MM.1S (cell line): ENCODE data around the gene FBXO24.

Source experiments
- DNase-seq: peaks from one replicate; pipeline ENCODE4 v3.0.0-alpha.2; 2015
- H2AFZ ChIP-seq: fragments of 300-600 bp; sonication (generic); 2 replicates; pipeline ENCODE4 v1.6.0; 2016; ENCODE audit warnings: antibody characterized with exemption, low read length
- H3F3A ChIP-seq: fragments of 300-600 bp; sonication (generic); 2 replicates; pipeline ENCODE4 v1.6.1; 2016; ENCODE audit warnings: mild to moderate bottlenecking, antibody characterized with exemption, low read length, moderate library complexity, mixed read lengths; ENCODE audit not compliant: insufficient read depth
- H3K27ac ChIP-seq: fragments of 300-600 bp; sonication (generic); 2 replicates; pipeline ENCODE4 v1.5.1; 2016; ENCODE audit warnings: mild to moderate bottlenecking, low read length
- H3K27me3 ChIP-seq: fragments of 300-600 bp; sonication (generic); replicated peaks from 2 replicates; pipeline ENCODE4 v1.6.0; 2016; ENCODE audit warnings: low read length; ENCODE audit not compliant: insufficient read depth
- H3K36me3 ChIP-seq: fragments of 300-600 bp; sonication (generic); replicated peaks from 2 replicates; pipeline ENCODE4 v1.6.1; 2016; ENCODE audit warnings: mild to moderate bottlenecking, low read length, mixed read lengths; ENCODE audit not compliant: insufficient read depth
- H3K4me1 ChIP-seq: fragments of 300-600 bp; sonication (generic); 2 replicates; pipeline ENCODE4 v1.6.1; 2016; ENCODE audit warnings: low read length, mixed read lengths
- H3K4me2 ChIP-seq: fragments of 300-600 bp; sonication (generic); 2 replicates; pipeline ENCODE4 v1.6.0; 2016; ENCODE audit warnings: low read depth, low read length
- H3K4me3 ChIP-seq: fragments of 300-600 bp; sonication (generic); 2 replicates; pipeline ENCODE4 v1.5.1; 2016; ENCODE audit warnings: low read length, mixed read lengths
- H3K79me2 ChIP-seq: fragments of 300-600 bp; sonication (generic); 2 replicates; pipeline ENCODE4 v1.6.1; 2016; ENCODE audit warnings: mixed run types, low read length, mixed read lengths
- H3K9ac ChIP-seq: fragments of 300-600 bp; sonication (generic); 2 replicates; pipeline ENCODE4 v1.6.1; 2016; ENCODE audit warnings: low read length, mixed read lengths
- H3K9me2 ChIP-seq: fragments of 300-600 bp; sonication (generic); replicated peaks from 2 replicates; pipeline ENCODE4 v1.6.1; 2016; ENCODE audit warnings: mild to moderate bottlenecking, low read length, mixed read lengths; ENCODE audit not compliant: insufficient read depth
- H3K9me3 ChIP-seq: fragments of 300-600 bp; sonication (generic); replicated peaks from 2 replicates; pipeline ENCODE4 v1.6.1; 2016; ENCODE audit warnings: mild to moderate bottlenecking, low read length, mixed read lengths; ENCODE audit not compliant: insufficient read depth
- H4K20me1 ChIP-seq: fragments of 300-600 bp; sonication (generic); 2 replicates; pipeline ENCODE4 v1.6.1; 2016; ENCODE audit warnings: mild to moderate bottlenecking, low read length, moderate library complexity, mixed read lengths; ENCODE audit not compliant: insufficient read depth
- CTCF ChIP-seq: fragments of 300-600 bp; sonication (generic); IDR thresholded peaks from 2 replicates; pipeline ENCODE4 v1.5.1; 2016; ENCODE audit warnings: antibody characterized with exemption, low read length, mixed read lengths
- EZH2 ChIP-seq: fragments of 300-600 bp; sonication (generic); optimal IDR thresholded peaks from 2 replicates; pipeline ENCODE3; 2017; ENCODE audit warnings: low read depth, mild to moderate bottlenecking, antibody characterized with exemption, low read length, mixed read lengths
- EZH2phosphoT487 ChIP-seq: fragments of 300-600 bp; sonication (generic); IDR thresholded peaks from 2 replicates; pipeline ENCODE4 v1.6.1; 2018; ENCODE audit warnings: antibody characterized with exemption, low read length

The FBXO24 gene

GRCh38 chr7:100612730-100613390, 26.7 kb downstream of the FBXO24 start:
- Histone ChIP-seq H2AFZ (peak overlapping the region; percentile 59), H3K4me1 (no peaks in the 10 kb centered on the region), H3K36me3 (no peaks in the 10 kb centered on the region), H3K27me3 (peaks cover 79% of the 10 kb centered on the region), H3K27ac (no peak overlapping the region), H3K4me2 (peak overlapping the region; percentile 96), H3K4me3 (peak overlapping the region; percentile 69), H3K79me2 (no peaks in the 10 kb centered on the region), H3K9me3 (no peaks in the 10 kb centered on the region), H3F3A (peaks cover 4% of the 10 kb centered on the region; the same call in 1 of the 2 replicates), H3K9me2 (no peaks in the 10 kb centered on the region), H4K20me1 (no peaks in the 10 kb centered on the region), H3K9ac (peak overlapping the region; percentile 73; the same call in 1 of the 2 replicates)
- no peak for TF ChIP-seq CTCF
- no peak for TF ChIP-seq EZH2phosphoT487
- TF ChIP-seq EZH2 = no peak
- no peak for DNase-seq

- peaks cover 4% of the 10 kb centered on the region; the same call in 1 of the 2 replicates for H3F3A ChIP-seq
- H3K4me1 ChIP-seq = no peaks in the 10 kb centered on the region
- no peak overlapping the region for H3K9ac ChIP-seq
- no peak overlapping the region for H3K4me2 ChIP-seq
- no peak overlapping the region for H3K4me3 ChIP-seq
- H2AFZ ChIP-seq = no peak overlapping the region
- no peak for DNase-seq
- H4K20me1 ChIP-seq = no peaks in the 10 kb centered on the region
- H3K79me2 ChIP-seq = no peaks in the 10 kb centered on the region
- H3K36me3 ChIP-seq = no peaks in the 10 kb centered on the region
- H3K9me2 ChIP-seq = no peaks in the 10 kb centered on the region
- TF ChIP-seq EZH2phosphoT487 (no peak), CTCF (no peak), EZH2 (no peak)
- H3K27me3 ChIP-seq = peaks cover 79% of the 10 kb centered on the region
- no peak overlapping the region for H3K27ac ChIP-seq
- no peaks in the 10 kb centered on the region for H3K9me3 ChIP-seq
Measured at GRCh38 chr7:100613412-100614175, 27.5 kb downstream of the FBXO24 start.

GRCh38 chr7:100614308-100614861, 28.3 kb downstream of the FBXO24 start:
- Histone ChIP-seq H3K27me3 (peaks cover 80% of the 10 kb centered on the region), H3K9me2 (no peaks in the 10 kb centered on the region), H3K79me2 (no peaks in the 10 kb centered on the region), H4K20me1 (no peaks in the 10 kb centered on the region), H3K9me3 (no peaks in the 10 kb centered on the region), H3K4me3 (no peak overlapping the region), H2AFZ (no peak overlapping the region), H3K27ac (no peak overlapping the region), H3K4me1 (no peaks in the 10 kb centered on the region), H3K36me3 (no peaks in the 10 kb centered on the region), H3K9ac (no peak overlapping the region), H3K4me2 (no peak overlapping the region), H3F3A (peaks cover 4% of the 10 kb centered on the region; the same call in 1 of the 2 replicates)
- no peak for DNase-seq
- TF ChIP-seq CTCF = no peak
- TF ChIP-seq EZH2phosphoT487 = no peak
- TF ChIP-seq EZH2 = no peak
